GM12891 (cell line): ENCODE data around the gene GPR84.

Experiments used
- PAX5 ChIP-seq: IDR thresholded peaks from 2 replicates; pipeline ENCODE4 v1.6.1; 2011; ENCODE audit warnings: low read length, moderate library complexity, mild to moderate bottlenecking; ENCODE audit not compliant: insufficient read depth, severe bottlenecking
- POLR2A ChIP-seq: IDR thresholded peaks from 2 replicates; pipeline ENCODE4 v1.6.1; 2011; ENCODE audit warnings: low read depth, low read length, control low read depth
- POLR2AphosphoS5 ChIP-seq: IDR thresholded peaks from 2 replicates; pipeline ENCODE4 v1.6.1; 2011; ENCODE audit warnings: low read depth, low read length, control low read depth
- POU2F2 ChIP-seq: IDR thresholded peaks from 2 replicates; pipeline ENCODE4 v1.6.1; 2011; ENCODE audit warnings: low read depth, mild to moderate bottlenecking, control low read depth, low read length, moderate library complexity
- SPI1 ChIP-seq: IDR thresholded peaks from 2 replicates; pipeline ENCODE4 v1.6.1; 2011; ENCODE audit warnings: low read depth, low read length, control low read depth
- TAF1 ChIP-seq: IDR thresholded peaks from 2 replicates; pipeline ENCODE4 v1.6.1; 2011; ENCODE audit warnings: low read depth, low read length, control low read depth

DNA sequence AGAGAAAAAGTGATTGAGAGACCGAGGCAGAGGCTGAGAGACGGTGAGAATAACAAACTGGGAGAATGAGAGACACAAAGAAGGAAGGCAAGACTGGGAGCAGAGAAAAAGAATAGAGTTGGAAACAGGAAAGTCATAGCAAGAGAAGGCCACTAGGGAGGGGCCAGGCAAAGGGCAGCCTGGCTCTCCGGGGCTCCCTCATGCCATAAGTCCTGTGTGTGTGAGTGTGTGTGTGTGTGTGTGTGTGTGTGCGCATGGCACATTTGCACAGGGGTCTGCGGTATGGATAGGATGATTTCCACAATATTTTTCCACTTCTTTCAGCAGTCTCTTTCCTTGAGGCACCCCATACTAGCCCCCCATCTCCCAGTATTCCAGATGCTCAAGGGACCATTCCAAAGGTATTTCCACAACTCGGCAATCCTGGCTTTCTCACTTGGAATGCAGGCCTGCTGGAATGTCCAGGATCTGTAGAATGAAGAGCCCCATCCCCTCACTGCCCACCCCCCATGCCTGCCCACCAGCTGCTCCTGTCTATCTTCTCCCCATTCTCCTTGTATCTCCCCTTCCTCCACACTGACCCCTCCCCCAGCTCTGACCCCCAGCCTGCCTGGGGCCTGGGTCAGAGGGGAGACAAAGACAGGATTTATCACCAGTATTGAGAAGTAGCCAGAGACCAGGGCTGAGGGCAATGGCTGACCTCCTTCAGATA is 9.0 kb downstream of the GPR84 start:
- TF ChIP-seq POLR2A (no peak), POLR2AphosphoS5 (no peak), POU2F2 (no peak), TAF1 (no peak), PAX5 (no peak), SPI1 (no peak)
